ENCODE data around the gene CYB5RL.

Gene CYB5RL

GRCh38 chr1:54230507-54231339 is 30.9 kb upstream of the CYB5RL start:
- TF ChIP-seq, protein P1, sequence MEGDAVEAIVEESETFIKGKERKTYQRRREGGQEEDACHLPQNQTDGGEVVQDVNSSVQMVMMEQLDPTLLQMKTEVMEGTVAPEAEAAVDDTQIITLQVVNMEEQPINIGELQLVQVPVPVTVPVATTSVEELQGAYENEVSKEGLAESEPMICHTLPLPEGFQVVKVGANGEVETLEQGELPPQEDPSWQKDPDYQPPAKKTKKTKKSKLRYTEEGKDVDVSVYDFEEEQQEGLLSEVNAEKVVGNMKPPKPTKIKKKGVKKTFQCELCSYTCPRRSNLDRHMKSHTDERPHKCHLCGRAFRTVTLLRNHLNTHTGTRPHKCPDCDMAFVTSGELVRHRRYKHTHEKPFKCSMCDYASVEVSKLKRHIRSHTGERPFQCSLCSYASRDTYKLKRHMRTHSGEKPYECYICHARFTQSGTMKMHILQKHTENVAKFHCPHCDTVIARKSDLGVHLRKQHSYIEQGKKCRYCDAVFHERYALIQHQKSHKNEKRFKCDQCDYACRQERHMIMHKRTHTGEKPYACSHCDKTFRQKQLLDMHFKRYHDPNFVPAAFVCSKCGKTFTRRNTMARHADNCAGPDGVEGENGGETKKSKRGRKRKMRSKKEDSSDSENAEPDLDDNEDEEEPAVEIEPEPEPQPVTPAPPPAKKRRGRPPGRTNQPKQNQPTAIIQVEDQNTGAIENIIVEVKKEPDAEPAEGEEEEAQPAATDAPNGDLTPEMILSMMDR (IDR thresholded peaks at IDR 0.05; ENCODE audit: low read depth, low read length), result no peak
- no peak for TF ChIP-seq EZH2phosphoT487 (IDR thresholded peaks at IDR 0.05; ENCODE audit: low read depth)
- H3K79me2 ChIP-seq (ENCODE audit: low read length), result no peaks in the 10 kb centered on the region
- no peak overlapping the region for H3K27ac ChIP-seq (ENCODE audit: low read length)
- H4K20me1 ChIP-seq (ENCODE audit: insufficient read depth, low read length), result no peaks in the 10 kb centered on the region
- no peak overlapping the region for H3K9ac ChIP-seq (ENCODE audit: low read length)
- no peak overlapping the region for H3K4me2 ChIP-seq (ENCODE audit: low read length)
- H2AFZ ChIP-seq (ENCODE audit: low read depth, low read length), result no peak overlapping the region
- no peaks in the 10 kb centered on the region for H3K27me3 ChIP-seq (ENCODE audit: low read depth, low read length)
- H3K4me1 ChIP-seq (ENCODE audit: low read length), result no peaks in the 10 kb centered on the region
- no peaks in the 10 kb centered on the region for H3K9me3 ChIP-seq (ENCODE audit: insufficient read depth, low read length)
- H3K4me3 ChIP-seq (ENCODE audit: low read length), result no peak overlapping the region
- no peaks in the 10 kb centered on the region for H3K36me3 ChIP-seq (replicated peaks; ENCODE audit: low read depth, low read length)

DNA sequence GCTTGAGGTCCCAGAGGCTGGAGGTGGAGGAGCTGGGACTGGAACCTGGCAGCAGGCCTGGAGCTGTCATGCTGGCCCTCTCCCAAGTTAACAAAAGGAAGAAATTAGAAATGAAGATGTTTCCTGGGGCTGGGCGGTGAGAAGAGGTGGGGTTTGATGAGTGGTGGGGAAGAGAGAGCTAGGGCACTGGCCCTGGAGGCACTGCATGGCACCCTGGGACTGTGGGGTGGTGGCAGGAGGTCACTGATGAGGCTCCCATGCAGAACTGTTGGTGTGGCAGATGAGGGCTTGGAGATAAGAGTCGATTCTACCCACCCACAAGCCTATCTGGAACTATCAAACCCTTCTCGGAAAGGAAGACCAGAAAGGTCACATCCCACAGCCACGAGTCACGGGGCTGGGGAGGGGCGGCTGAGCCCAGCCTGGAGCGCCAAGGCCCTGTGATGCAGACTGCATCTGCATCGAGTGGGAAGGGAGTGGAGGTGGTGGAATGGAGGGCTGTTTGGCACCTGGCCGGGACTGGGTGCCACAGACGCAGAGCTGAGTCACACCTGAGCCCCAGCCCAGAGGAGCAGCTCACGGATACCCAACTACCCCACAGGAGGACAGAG is 29.6 kb upstream of the CYB5RL start:
- H3K4me3 ChIP-seq (ENCODE audit: low read length), result no peak overlapping the region
- H3K4me2 ChIP-seq (ENCODE audit: low read length), result no peak overlapping the region
- no peaks in the 10 kb centered on the region for H3K36me3 ChIP-seq (replicated peaks; ENCODE audit: low read depth, low read length)
- H2AFZ ChIP-seq (ENCODE audit: low read depth, low read length), result no peak overlapping the region
- H3K9me3 ChIP-seq (ENCODE audit: insufficient read depth, low read length), result no peaks in the 10 kb centered on the region
- no peaks in the 10 kb centered on the region for H3K4me1 ChIP-seq (ENCODE audit: low read length)
- TF ChIP-seq, protein P1 (IDR thresholded peaks at IDR 0.05; ENCODE audit: low read depth, low read length), result no peak
- no peak for TF ChIP-seq EZH2phosphoT487 (IDR thresholded peaks at IDR 0.05; ENCODE audit: low read depth)
- H3K27ac ChIP-seq (ENCODE audit: low read length), result no peak overlapping the region
- H4K20me1 ChIP-seq (ENCODE audit: insufficient read depth, low read length), result no peaks in the 10 kb centered on the region
- H3K9ac ChIP-seq (ENCODE audit: low read length), result no peak overlapping the region
- no peaks in the 10 kb centered on the region for H3K79me2 ChIP-seq (ENCODE audit: low read length)
- H3K27me3 ChIP-seq (ENCODE audit: low read depth, low read length), result no peaks in the 10 kb centered on the region

DNA sequence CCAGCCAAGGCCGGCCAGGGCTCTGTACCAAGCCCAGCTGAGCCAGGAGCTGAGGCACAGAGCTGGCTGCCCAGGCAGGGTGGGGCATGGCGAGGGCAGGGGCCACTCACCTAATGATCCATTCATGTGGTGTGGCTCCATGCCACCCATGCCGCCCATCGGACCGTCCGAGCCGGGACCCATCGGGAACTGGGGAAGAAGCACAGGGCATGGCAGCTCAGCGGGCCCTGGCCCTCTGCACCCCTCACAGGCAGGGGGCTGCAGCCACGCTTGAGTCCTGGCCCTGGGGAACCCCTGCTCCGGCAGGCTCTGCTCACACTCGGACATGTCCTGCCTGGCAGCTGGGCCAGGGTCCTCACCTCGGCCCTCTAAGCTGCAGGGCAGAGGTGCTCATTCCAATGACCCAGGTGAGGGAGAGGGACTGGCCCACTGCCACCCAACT is 28.8 kb upstream of the CYB5RL start:
- Histone ChIP-seq H3K27me3 (ENCODE audit: low read depth, low read length) (no peaks in the 10 kb centered on the region), H3K9me3 (ENCODE audit: insufficient read depth, low read length) (no peaks in the 10 kb centered on the region), H3K4me2 (ENCODE audit: low read length) (no peak overlapping the region), H3K4me3 (ENCODE audit: low read length) (no peak overlapping the region), H3K79me2 (ENCODE audit: low read length) (no peaks in the 10 kb centered on the region), H4K20me1 (ENCODE audit: insufficient read depth, low read length) (no peaks in the 10 kb centered on the region), H3K9ac (ENCODE audit: low read length) (no peak overlapping the region), H3K36me3 (replicated peaks; ENCODE audit: low read depth, low read length) (no peaks in the 10 kb centered on the region), H2AFZ (ENCODE audit: low read depth, low read length) (no peak overlapping the region), H3K27ac (ENCODE audit: low read length) (no peak overlapping the region), H3K4me1 (ENCODE audit: low read length) (no peaks in the 10 kb centered on the region)
- TF ChIP-seq, protein P1 (IDR thresholded peaks at IDR 0.05; ENCODE audit: low read depth, low read length), result no peak
- TF ChIP-seq EZH2phosphoT487 (IDR thresholded peaks at IDR 0.05; ENCODE audit: low read depth), result no peak

GRCh38 chr1:54227891-54228310 is 28.1 kb upstream of the CYB5RL start:
- Histone ChIP-seq H3K4me2 (ENCODE audit: low read length) (no peak overlapping the region), H3K27ac (ENCODE audit: low read length) (no peak overlapping the region), H3K4me1 (ENCODE audit: low read length) (no peaks in the 10 kb centered on the region), H3K9me3 (ENCODE audit: insufficient read depth, low read length) (no peaks in the 10 kb centered on the region), H3K36me3 (replicated peaks; ENCODE audit: low read depth, low read length) (no peaks in the 10 kb centered on the region), H3K79me2 (ENCODE audit: low read length) (no peaks in the 10 kb centered on the region), H4K20me1 (ENCODE audit: insufficient read depth, low read length) (no peaks in the 10 kb centered on the region), H3K27me3 (ENCODE audit: low read depth, low read length) (no peaks in the 10 kb centered on the region), H3K9ac (ENCODE audit: low read length) (no peak overlapping the region), H2AFZ (ENCODE audit: low read depth, low read length) (no peak overlapping the region), H3K4me3 (ENCODE audit: low read length) (no peak overlapping the region)
- no peak for TF ChIP-seq EZH2phosphoT487 (IDR thresholded peaks at IDR 0.05; ENCODE audit: low read depth)
- TF ChIP-seq, protein P1 (IDR thresholded peaks at IDR 0.05; ENCODE audit: low read depth, low read length), result no peak

Data from OCI-LY3 (cell line).